22Rv1 (cell line): ENCODE results near the gene TTC33.
A peak's percentile ranks its signal among the peaks of the same experiment; 100 is the strongest.

Experiments
- H3K27ac ChIP-seq: fragments of 450-650 bp; 2 replicates; pipeline ENCODE4 v1.5.1; 2017
- ZFX ChIP-seq: fragments of 450-650 bp; IDR thresholded peaks from 2 replicates; pipeline ENCODE4 v1.6.1; 2017; ENCODE audit warnings: antibody characterized with exemption, borderline replicate concordance
- TF ChIP-seq, protein P1 (sequence below): fragments of 450-650 bp; IDR thresholded peaks from 2 replicates; pipeline ENCODE4 v1.5.1; 2017; ENCODE audit warnings: mild to moderate bottlenecking

TTC33 gene

GRCh38 chr5:40700116-40700782, 55.5 kb downstream of the TTC33 start:
- no peak for TF ChIP-seq ZFX
- TF ChIP-seq, protein P1, sequence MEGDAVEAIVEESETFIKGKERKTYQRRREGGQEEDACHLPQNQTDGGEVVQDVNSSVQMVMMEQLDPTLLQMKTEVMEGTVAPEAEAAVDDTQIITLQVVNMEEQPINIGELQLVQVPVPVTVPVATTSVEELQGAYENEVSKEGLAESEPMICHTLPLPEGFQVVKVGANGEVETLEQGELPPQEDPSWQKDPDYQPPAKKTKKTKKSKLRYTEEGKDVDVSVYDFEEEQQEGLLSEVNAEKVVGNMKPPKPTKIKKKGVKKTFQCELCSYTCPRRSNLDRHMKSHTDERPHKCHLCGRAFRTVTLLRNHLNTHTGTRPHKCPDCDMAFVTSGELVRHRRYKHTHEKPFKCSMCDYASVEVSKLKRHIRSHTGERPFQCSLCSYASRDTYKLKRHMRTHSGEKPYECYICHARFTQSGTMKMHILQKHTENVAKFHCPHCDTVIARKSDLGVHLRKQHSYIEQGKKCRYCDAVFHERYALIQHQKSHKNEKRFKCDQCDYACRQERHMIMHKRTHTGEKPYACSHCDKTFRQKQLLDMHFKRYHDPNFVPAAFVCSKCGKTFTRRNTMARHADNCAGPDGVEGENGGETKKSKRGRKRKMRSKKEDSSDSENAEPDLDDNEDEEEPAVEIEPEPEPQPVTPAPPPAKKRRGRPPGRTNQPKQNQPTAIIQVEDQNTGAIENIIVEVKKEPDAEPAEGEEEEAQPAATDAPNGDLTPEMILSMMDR, result no peak
- H3K27ac ChIP-seq, result no peak overlapping the region

- no peak for TF ChIP-seq ZFX
- TF ChIP-seq, protein P1, result no peak
- no peak overlapping the region for H3K27ac ChIP-seq
Observed at GRCh38 chr5:40694433-40694832, 61.3 kb downstream of the TTC33 start.

GRCh38 chr5:40691894-40692293, 63.9 kb downstream of the TTC33 start:
- no peak for TF ChIP-seq ZFX
- TF ChIP-seq, protein P1, result no peak

DNA sequence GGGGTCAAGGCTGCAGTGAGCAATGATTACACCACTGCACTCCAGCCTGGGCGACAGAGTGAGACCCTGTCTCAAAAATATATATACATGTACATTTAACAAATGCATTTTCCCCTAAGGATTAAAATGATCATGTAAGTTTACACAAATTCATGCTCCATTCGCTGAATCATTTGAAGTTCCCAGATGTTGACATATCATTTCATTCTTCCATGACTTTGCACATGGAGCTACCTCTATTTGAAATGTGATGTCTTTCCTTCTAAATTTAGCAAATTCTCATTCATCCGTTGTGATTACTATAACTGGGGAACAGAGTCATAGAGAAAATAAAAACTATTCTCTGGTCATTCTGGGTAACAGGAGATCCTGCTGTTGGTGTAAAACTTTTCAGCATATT, 65.5 kb downstream of the TTC33 start:
- no peak overlapping the region for H3K27ac ChIP-seq
- no peak for TF ChIP-seq ZFX
- TF ChIP-seq, protein P1, result no peak

More at GRCh38 chr5:40691894-40692293, 63.9 kb downstream of the TTC33 start:
- no peak overlapping the region for H3K27ac ChIP-seq

DNA sequence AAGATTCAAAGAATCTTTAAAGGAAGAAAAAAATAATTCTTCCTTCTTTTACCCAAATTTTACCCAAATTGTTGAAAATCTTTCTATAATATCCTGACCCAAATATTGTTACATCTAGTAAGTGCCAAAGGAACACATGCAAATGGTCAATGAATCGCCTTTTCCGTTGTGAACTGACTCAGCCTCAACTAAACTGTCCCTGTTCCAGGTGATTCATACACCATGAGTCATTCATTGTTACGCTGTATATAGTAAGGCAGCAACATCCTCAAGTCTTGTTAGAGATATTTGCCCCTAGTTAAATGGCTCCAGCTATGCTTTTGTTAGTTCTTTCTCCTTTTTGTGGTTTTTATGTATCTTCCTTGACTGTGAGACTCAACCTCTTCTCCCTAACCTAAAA, 66.3 kb downstream of the TTC33 start:
- no peak overlapping the region for H3K27ac ChIP-seq
- no peak for TF ChIP-seq ZFX
- TF ChIP-seq, protein P1, result no peak

DNA sequence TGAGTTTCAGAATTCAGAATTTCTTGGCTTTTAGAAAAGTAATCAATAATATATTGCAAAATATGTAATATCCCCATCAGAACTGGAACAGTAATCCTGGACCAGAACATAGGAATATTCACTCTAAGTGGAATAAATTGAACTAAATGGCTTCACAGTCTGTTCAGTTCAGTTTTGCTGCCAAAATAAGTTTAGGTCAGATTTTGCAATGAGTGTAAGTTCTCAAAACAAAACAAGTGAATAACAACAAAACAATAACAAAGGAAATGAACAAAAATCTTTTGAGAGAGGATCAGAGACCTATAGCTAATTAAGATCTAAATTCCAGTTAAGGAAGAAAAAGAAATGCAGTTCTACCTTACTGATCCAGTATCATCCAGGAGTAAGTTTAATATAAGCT, 66.8 kb downstream of the TTC33 start:
- no peak overlapping the region for H3K27ac ChIP-seq
- no peak for TF ChIP-seq ZFX
- TF ChIP-seq, protein P1, result no peak

- TF ChIP-seq, protein P1, result peak; percentile 82
- TF ChIP-seq ZFX, result no peak
- H3K27ac ChIP-seq, result no peak overlapping the region
Observed at GRCh38 chr5:40688127-40688761, 67.5 kb downstream of the TTC33 start.
